CD4-positive, alpha-beta memory T cell (primary cell): ENCODE results near the gene AKAP8. TPM values are rescaled to one million over a fixed set of nuclear protein-coding genes. Genes with fewer than 3 reads are reported as not detected.
"Not testable (repeated sequence)": the region's sequence is repeated elsewhere in the genome, so short reads cannot be mapped to it uniquely, and the experiment has no call there.

Experiments used
- CTCF ChIA-PET: fragments of 350-600 bp; sonication (Branson Sonifier 250); formaldehyde crosslinking; loops from one replicate; lab custom pipeline; 2021; ENCODE audit warnings: inconsistent platforms; ENCODE audit not compliant: partially characterized antibody; lab: Charles Lee
- POLR2A ChIA-PET: fragments of 350-600 bp; sonication (Branson Sonifier 250); formaldehyde crosslinking; loops from one replicate; lab custom pipeline; 2021; ENCODE audit not compliant: partially characterized antibody; lab: Charles Lee
- DNase-seq, 5 donors: peaks; one replicate each; pipeline versions ENCODE4 v3.0.0 to v3.0.0-alpha.2; 2020 to 2022; ENCODE audit warnings: mixed read lengths in 1 of 5
- H3K27ac ChIP-seq: one replicate; pipeline ENCODE4 v1.7.0; 2013; ENCODE audit warnings: low read depth, low read length
- H3K27me3 ChIP-seq: 2 replicates; pipeline ENCODE4 v1.7.0; 2013; ENCODE audit warnings: mild to moderate bottlenecking, low read length, moderate library complexity; ENCODE audit not compliant: insufficient read depth
- H3K36me3 ChIP-seq: 2 replicates; pipeline ENCODE4 v1.7.0; 2013; ENCODE audit warnings: mild to moderate bottlenecking, low read length, moderate library complexity; ENCODE audit not compliant: insufficient read depth
- H3K4me1 ChIP-seq: 2 replicates; pipeline ENCODE4 v1.7.0; 2013; ENCODE audit warnings: mild to moderate bottlenecking, low read length, moderate library complexity; ENCODE audit not compliant: insufficient read depth
- H3K4me3 ChIP-seq, 2 donors: one replicate each; pipeline ENCODE4 v1.7.0; 2013; ENCODE audit warnings: low read length in 2 of 2, mild to moderate bottlenecking in 1 of 2
- H3K9me3 ChIP-seq, 2 donors: one replicate each; pipeline ENCODE4 v1.7.0; 2013; ENCODE audit warnings: low read length in 2 of 2, control low read depth in 1 of 2; ENCODE audit not compliant: control insufficient read depth in 1 of 2
- H3K27ac Mint-ChIP-seq, 7 donors: one replicate each; pipeline ENCODE4 v1.8.0; 2020 to 2021; ENCODE audit warnings: mixed read lengths in 7 of 7, mild to moderate bottlenecking in 6 of 7, inconsistent platforms in 3 of 7, moderate library complexity in 3 of 7
- H3K27me3 Mint-ChIP-seq, 2 donors: one replicate each; pipeline ENCODE4 v1.8.0; 2020 to 2021; ENCODE audit warnings: mixed read lengths in 2 of 2
- H3K36me3 Mint-ChIP-seq, 2 donors: one replicate each; pipeline ENCODE4 v1.8.0; 2020 to 2021; ENCODE audit warnings: mixed read lengths in 2 of 2, inconsistent platforms in 1 of 2, mild to moderate bottlenecking in 1 of 2
- H3K4me1 Mint-ChIP-seq, 4 donors: one replicate each; pipeline ENCODE4 v1.8.0; 2020 to 2021; ENCODE audit warnings: mixed read lengths in 4 of 4, mild to moderate bottlenecking in 1 of 4
- H3K4me3 Mint-ChIP-seq, 8 donors: one replicate each; pipeline ENCODE4 v1.8.0; 2020 to 2021; ENCODE audit warnings: mixed read lengths in 8 of 8, mild to moderate bottlenecking in 7 of 8, moderate library complexity in 6 of 8, inconsistent platforms in 3 of 8
- H3K9me3 Mint-ChIP-seq, 8 donors: one replicate each; pipeline ENCODE4 v1.8.0; 2020 to 2021; ENCODE audit warnings: mixed read lengths in 8 of 8, mild to moderate bottlenecking in 5 of 8, inconsistent platforms in 3 of 8, moderate library complexity in 1 of 8
- intact Hi-C: fragments of 100-400 bp; cut with micrococcal nuclease; formaldehyde crosslinking; loops from one replicate; pipeline ENCODE4 v1.15.1; 2023
- polyA plus RNA-seq, 2 donors: library from polyadenylated mRNA; unstranded; fragments of 300-500 nt; fragmentation: Illumina TruSeq; gene quantifications; one replicate each; pipeline ENCODE4 v1.2.3, GENCODE V29; 2021
- total RNA-seq, 2 experiments: library from RNA; stranded (reverse); gene quantifications; one replicate each; pipeline ENCODE4 v1.2.3, GENCODE V29; 2021

AKAP8 gene
- total and polyA plus RNA-seq, 4 experiments from 2014 or later: 10.8 to 71.5 (median 46.7) TPM

DNA sequence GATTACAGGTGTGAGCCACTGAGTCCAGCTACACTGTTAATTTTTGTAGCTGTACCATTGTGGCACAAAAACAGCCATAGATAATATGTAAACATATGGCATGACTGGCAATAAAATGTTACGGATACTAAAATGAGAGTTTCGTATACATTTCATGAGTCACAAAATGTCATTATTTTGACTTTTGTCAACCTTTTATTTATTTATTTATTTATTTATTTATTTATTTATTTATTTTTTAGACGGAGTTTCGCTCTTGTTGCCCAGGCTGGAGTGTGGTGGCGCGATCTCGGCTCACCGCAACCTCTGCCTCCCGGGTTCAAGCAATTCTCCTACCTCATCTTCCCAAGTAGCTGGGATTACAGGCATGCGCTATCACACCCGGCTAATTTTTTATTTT, 38.3 kb downstream of the AKAP8 start:
- H3K36me3 Mint-ChIP-seq, H3K36me3 ChIP-seq, H3K9me3 ChIP-seq, H3K4me1 Mint-ChIP-seq, H3K4me3 Mint-ChIP-seq, CTCF ChIA-PET, H3K4me1 ChIP-seq, intact Hi-C loops, H3K27ac Mint-ChIP-seq, DNase-seq, POLR2A ChIA-PET, H3K27me3 Mint-ChIP-seq, H3K4me3 ChIP-seq, H3K27me3 ChIP-seq, H3K9me3 Mint-ChIP-seq, H3K27ac ChIP-seq: not testable (repeated sequence)

DNA sequence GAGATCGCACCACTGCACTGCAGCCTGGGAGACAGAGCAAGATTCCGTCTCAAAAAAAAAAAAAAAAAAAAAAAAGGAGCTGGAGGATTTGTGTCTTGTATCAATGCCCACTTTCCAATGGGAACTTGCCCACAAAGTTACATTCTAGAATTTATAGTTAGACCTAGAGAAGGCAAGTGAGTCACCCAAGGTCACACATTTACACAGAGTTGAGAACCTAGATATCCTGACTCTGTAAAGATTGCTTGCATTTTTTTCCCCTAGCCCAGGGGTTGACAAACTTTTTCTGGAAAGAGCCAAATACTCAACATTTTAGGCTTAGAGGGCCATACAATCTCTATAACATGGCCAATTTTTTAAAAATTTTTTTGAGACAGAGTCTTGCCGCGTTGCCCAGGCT, 39.5 kb downstream of the AKAP8 start:
- intact Hi-C loops: no loop called here
- H3K4me3 Mint-ChIP-seq: no peak overlapping the region
- no peak overlapping the region for H3K4me3 ChIP-seq
- no peaks in the 10 kb centered on the region for H3K4me1 Mint-ChIP-seq
- H3K36me3 ChIP-seq: no peaks in the 10 kb centered on the region
- no peaks in the 10 kb centered on the region for H3K27me3 ChIP-seq
- H3K4me1 ChIP-seq: no peaks in the 10 kb centered on the region
- H3K36me3 Mint-ChIP-seq: peaks cover 0 to under 1% of the 10 kb centered on the region in 2 donors
- no peak for DNase-seq
- ChIA-PET POLR2A (no interaction called here), CTCF (no interaction called here)
- H3K9me3 Mint-ChIP-seq: no peaks in the 10 kb centered on the region
- no peaks in the 10 kb centered on the region for H3K9me3 ChIP-seq
- no peak overlapping the region for H3K27ac Mint-ChIP-seq
- no peaks in the 10 kb centered on the region for H3K27me3 Mint-ChIP-seq
- no peak overlapping the region for H3K27ac ChIP-seq

DNA sequence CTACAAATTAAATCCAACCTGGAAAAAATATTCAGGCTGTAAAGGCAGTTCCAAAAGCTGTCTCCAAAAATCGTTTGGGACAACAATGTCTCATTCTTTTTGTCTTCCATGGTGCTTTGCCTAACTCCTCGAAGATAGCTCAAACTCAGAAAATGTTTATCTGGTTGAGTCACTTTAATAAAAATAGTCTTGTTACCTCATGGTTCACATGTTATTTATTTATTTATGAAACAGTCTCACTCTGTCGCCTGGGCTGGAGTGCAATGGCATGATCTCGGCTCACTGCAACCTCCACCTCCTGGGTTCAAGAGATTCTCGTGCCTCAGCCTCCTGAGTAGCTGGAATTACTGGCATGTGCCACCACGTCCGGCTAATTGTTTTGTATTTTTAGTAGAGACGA, 42.4 kb downstream of the AKAP8 start:
- Histone ChIP-seq H3K27me3 (no peaks in the 10 kb centered on the region), H3K4me3 (no peak overlapping the region), H3K27ac (no peak overlapping the region), H3K36me3 (no peaks in the 10 kb centered on the region), H3K4me1 (peaks cover 9% of the 10 kb centered on the region), H3K9me3 (no peaks in the 10 kb centered on the region)
- CTCF ChIA-PET: interaction anchor here (1.2 kb wide), 1 partner anchor 75 kb away, joined by 3 read pairs; no protein-coding TSS in a partner anchor
- peaks cover 0 to 2% of the 10 kb centered on the region in 2 donors for H3K36me3 Mint-ChIP-seq
- no peak for DNase-seq
- no peaks in the 10 kb centered on the region for H3K27me3 Mint-ChIP-seq
- intact Hi-C loops: no loop called here
- H3K4me3 Mint-ChIP-seq: no peak overlapping the region
- no peak overlapping the region for H3K27ac Mint-ChIP-seq
- H3K4me1 Mint-ChIP-seq: peaks cover 3 to 16% (median 8%) of the 10 kb centered on the region in 4 donors
- no peaks in the 10 kb centered on the region for H3K9me3 Mint-ChIP-seq
- POLR2A ChIA-PET: interaction anchor here (0.6 to 2.2 kb wide), 2 partner anchors 42 to 977 kb away, joined by 3 to 10 read pairs; partner anchors contain the start of gene AKAP8

DNA sequence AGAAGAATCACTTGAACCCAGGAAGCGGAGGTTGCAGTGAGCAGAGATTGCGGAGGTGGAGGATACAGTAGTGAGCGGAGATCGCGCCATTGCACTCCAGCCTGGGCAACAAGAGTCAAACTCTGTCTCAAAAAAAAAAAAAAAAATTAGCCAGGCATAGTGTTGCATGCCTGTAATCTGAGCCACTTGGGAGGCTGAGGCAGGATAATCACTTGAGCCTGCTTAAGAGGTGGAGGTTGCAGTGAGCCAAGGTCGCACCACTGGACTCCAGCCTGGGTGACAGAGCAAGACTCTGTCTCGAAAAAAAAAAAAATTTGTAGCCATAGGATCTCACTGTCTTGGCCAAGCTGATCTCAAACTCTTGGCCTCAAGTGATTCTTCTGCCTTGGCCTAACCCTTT, 43.6 kb downstream of the AKAP8 start:
- H3K9me3 Mint-ChIP-seq, intact Hi-C loops, H3K27me3 ChIP-seq, H3K36me3 Mint-ChIP-seq, H3K4me3 ChIP-seq, H3K27me3 Mint-ChIP-seq, H3K27ac ChIP-seq, H3K4me3 Mint-ChIP-seq, H3K36me3 ChIP-seq, H3K9me3 ChIP-seq, DNase-seq: not testable (repeated sequence)
- Mint-ChIP-seq H3K4me1 (peaks cover 3 to 20% (median 9%) of the 10 kb centered on the region in 4 donors), H3K27ac (peak overlapping the region in 1 of 7 donors; percentile 76)
- H3K4me1 ChIP-seq: peaks cover 11% of the 10 kb centered on the region
- POLR2A ChIA-PET: interaction anchor here (0.7 to 2.2 kb wide), 2 partner anchors 44 to 83 kb away, joined by 3 to 10 read pairs; partner anchors contain the start of genes AKAP8 and AKAP8L
- CTCF ChIA-PET: interaction anchor here (1.3 kb wide), 1 partner anchor 35 kb away, joined by 4 read pairs; no protein-coding TSS in a partner anchor

- peak; percentile 69 to 82 (median 78) for DNase-seq
- POLR2A ChIA-PET: interaction anchor here (0.5 to 6.4 kb wide), 16 partner anchors 11 to 223 kb away, joined by 3 to 58 read pairs (median 3); partner anchors contain the start of genes AKAP8, AKAP8L and RASAL3
- peak within 1 kb of the TSS; percentile 90 for H3K27ac ChIP-seq
- Mint-ChIP-seq H3K9me3 (no peaks in the 10 kb centered on the region), H3K27ac (peak within 1 kb of the TSS; percentile 91 to 99 (median 96)), H3K27me3 (no peaks in the 10 kb centered on the region), H3K36me3 (peaks cover 0 to 11% of the 10 kb centered on the region in 2 donors), H3K4me1 (peaks cover 25 to 55% (median 39%) of the 10 kb centered on the region in 4 donors), H3K4me3 (peak within 1 kb of the TSS; percentile 94 to 97 (median 95))
- CTCF ChIA-PET: interaction anchor here (0.6 to 2.6 kb wide), 2 partner anchors 47 to 236 kb away, joined by 5 to 7 read pairs; partner anchors contain the start of gene AKAP8
- no peaks in the 10 kb centered on the region for H3K36me3 ChIP-seq
- no peaks in the 10 kb centered on the region for H3K9me3 ChIP-seq
- peak within 1 kb of the TSS; percentile 84 to 87 for H3K4me3 ChIP-seq
- intact Hi-C loops: loop anchor here (5.0 kb wide), 1 partner anchor 40 kb away; no protein-coding TSS in a partner anchor
- peaks cover 46% of the 10 kb centered on the region for H3K4me1 ChIP-seq
- no peaks in the 10 kb centered on the region for H3K27me3 ChIP-seq
Observed at GRCh38 chr19:15332311-15332996, 47.1 kb downstream of the AKAP8 start, which contains the start of gene BRD4. TSS of gene BRD4 (minus strand) at chr19:15332539. CDS start at chr19:15273099, 59,440 bp downstream.

GRCh38 chr19:15331419-15332310, 47.9 kb downstream of the AKAP8 start:
- H3K4me1 ChIP-seq: peaks cover 54% of the 10 kb centered on the region
- no peaks in the 10 kb centered on the region for H3K9me3 ChIP-seq
- peak overlapping the region; percentile 90 for H3K27ac ChIP-seq
- ChIA-PET POLR2A (interaction anchor here (0.6 to 6.4 kb wide), 15 partner anchors 11 to 219 kb away, joined by 3 to 58 read pairs (median 3); partner anchors contain the start of genes AKAP8, AKAP8L and RASAL3), CTCF (interaction anchor here (0.6 kb wide), 1 partner anchor 235 kb away, joined by 5 read pairs; no protein-coding TSS in a partner anchor)
- H3K27me3 Mint-ChIP-seq: no peaks in the 10 kb centered on the region
- peak overlapping the region; percentile 93 to 99 (median 96) for H3K27ac Mint-ChIP-seq
- H3K4me1 Mint-ChIP-seq: peaks cover 32 to 63% (median 46%) of the 10 kb centered on the region in 4 donors
- peak overlapping the region; percentile 84 to 87 for H3K4me3 ChIP-seq
- H3K27me3 ChIP-seq: no peaks in the 10 kb centered on the region
- intact Hi-C loops: loop anchor here (1.0 to 5.0 kb wide), 3 partner anchors 39 to 87 kb away; partner anchors contain the start of genes AKAP8 and AKAP8L
- peak; percentile 62 to 73 (median 66) for DNase-seq
- H3K4me3 Mint-ChIP-seq: peak overlapping the region; percentile 94 to 97 (median 95)
- H3K9me3 Mint-ChIP-seq: no peaks in the 10 kb centered on the region
- H3K36me3 Mint-ChIP-seq: peaks cover 0 to 11% of the 10 kb centered on the region in 2 donors
- H3K36me3 ChIP-seq: no peaks in the 10 kb centered on the region
